G401 (cell line): ENCODE measurements around the gene PPP6R2. TPM values are rescaled to one million over a fixed set of nuclear protein-coding genes. Genes with fewer than 3 reads are reported as not detected.
A peak's percentile ranks its signal among the peaks of the same experiment; 100 is the strongest.
"Not testable (repeated sequence)": the region's sequence is repeated elsewhere in the genome, so short reads cannot be mapped to it uniquely, and the experiment has no call there.

Experiments used
- DNase-seq: peaks from one replicate; pipeline ENCODE4 v3.0.0-alpha.2; 2015; ENCODE audit warnings: low spot score
- in situ Hi-C: cut with HindIII; loops from 2 replicates; pipeline ENCODE4 v1.10.0; 2016; ENCODE audit warnings: low sequenced_read_pairs, mixed read lengths
- total RNA-seq: library from RNA; depleted of rRNA; stranded (reverse); fragments of >200 nt; shearing (Covaris generic); gene quantifications from 2 replicates; pipeline ENCODE4 v1.2.3, GENCODE V29; 2014

Gene PPP6R2
- total RNA-seq, 1 experiment from 2014 or later, result 77.8 TPM

GRCh38 chr22:50371101-50371648 is 28.0 kb downstream of the PPP6R2 start:
- no peak for DNase-seq
- in situ Hi-C loops, result no loop called here

DNA sequence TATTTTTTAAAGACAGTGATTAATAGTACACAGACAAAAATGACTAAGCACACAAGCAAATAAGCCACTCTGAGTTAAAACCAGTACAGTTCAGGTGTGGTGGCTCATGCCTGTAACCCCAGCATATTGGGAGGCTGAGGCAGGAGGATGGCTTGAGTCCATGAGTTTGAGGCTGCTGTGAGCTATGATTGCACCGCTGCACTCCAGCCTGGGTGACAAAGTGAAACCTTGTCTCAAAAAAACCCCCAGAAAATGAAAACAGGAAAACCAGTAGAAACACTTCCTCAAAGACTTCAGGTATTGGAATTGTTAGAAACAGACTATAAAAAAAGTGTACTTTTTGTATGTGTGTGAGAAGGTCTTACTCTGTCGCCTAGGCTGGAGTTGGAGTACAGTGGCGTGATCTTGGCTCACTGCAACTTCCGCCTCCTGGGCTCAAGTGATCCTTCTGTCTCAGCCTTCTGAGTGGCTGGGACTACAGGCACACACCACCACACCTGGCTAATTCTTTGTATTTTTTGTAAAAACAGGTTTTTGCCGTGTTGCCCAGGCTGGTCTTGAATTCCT is 33.0 kb downstream of the PPP6R2 start:
- no peak for DNase-seq
- in situ Hi-C loops, result no loop called here

DNA sequence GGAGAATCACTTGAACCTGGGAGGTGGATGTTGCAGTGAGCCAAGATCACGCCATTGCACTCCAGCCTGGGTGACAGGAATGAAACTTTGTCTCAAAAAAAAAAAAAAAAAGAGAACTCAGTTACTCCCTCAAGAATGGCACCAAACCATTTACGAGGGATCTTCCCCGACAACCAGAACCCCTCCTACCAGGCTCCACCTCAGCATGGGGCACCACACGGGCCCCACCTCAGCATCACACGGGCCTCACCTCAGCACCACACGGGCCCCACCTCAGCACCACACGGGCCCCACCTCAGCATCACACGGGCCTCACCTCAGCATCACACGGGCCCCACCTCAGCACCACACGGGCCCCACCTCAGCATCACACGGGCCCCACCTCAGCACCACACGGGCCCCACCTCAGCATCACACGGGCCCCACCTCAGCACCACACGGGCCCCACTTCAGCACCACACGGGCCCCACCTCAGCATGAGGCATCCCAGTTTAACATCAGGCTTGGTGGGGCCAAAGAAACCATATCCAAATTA is 38.0 kb downstream of the PPP6R2 start:
- in situ Hi-C loops, DNase-seq: not testable (repeated sequence)

- in situ Hi-C loops, result no loop called here
- DNase-seq, result no peak
Measured at GRCh38 chr22:50396751-50397370, 53.7 kb downstream of the PPP6R2 start.

GRCh38 chr22:50397371-50398060 is 54.4 kb downstream of the PPP6R2 start:
- in situ Hi-C loops, DNase-seq: not testable (repeated sequence)

DNA sequence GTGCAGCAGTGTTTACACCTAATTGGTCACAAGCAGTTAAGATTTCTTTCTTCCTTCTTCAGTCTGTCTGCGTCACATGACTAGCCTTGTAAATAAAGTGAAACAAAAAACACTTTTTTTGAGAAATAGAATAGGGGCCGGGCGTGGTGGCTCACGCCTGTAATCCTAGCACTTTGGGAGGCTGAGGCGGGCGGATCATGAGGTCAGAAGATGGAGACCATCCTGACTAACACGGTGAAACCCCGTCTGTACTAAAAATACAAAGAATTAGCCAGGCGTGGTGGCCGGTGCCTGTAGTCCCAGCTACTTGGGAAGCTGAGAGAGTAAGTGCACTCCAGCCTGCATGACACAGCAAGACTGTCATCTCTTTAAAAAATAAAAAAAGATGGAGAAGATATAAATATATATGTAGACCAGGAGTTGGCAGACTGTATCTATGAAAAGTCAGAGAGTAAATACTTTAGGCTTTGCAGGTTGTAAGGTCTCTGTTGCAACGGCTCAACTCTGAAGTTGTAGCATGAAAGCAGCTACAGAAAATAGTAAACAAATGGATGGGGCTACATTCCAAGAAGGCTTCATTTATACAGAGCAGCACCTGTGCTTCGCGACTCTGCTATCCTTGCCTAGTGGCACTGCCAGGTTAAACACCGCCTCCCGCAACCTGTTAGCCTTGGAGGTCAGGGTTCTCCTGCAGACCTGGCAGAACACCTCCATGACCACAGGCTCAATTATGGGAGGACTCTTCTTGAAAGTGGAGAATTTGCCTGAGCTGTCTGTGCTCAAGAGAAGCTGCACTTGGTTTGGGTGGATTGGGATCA is 55.9 kb downstream of the PPP6R2 start:
- peak; percentile 83 for DNase-seq
- in situ Hi-C loops, result no loop called here

DNA sequence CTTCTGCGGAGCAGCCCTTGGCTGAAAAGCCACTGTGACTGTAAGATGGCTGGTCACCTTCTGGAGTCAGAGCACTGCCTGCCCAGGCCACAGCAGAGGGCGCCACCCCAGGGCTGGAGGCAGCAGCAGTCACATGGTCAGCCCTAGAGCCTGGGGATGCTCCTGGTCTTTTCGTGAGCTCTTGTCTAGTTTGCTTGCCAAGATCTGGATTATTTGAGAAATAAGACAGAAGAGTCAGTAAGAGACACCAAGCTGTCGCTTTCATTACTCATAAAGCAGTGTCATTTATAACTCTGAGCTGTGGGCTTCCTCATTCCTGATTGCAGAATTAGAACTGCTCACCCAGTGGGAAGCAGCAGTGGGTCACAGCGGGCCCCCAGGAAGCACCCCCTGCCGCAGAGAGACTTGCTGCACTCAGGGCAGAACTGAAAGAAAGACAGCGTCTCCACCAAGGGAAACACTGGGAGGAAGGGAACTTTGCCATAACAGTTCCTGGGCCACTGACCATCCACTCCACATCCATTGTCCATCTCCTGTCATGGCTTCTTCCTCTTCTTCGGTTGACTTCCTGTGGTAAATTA is 56.7 kb downstream of the PPP6R2 start:
- in situ Hi-C loops, result no loop called here
- DNase-seq, result peak; percentile 73

GRCh38 chr22:50400406-50400805 is 57.3 kb downstream of the PPP6R2 start:
- no peak for DNase-seq
- in situ Hi-C loops, result no loop called here

DNA sequence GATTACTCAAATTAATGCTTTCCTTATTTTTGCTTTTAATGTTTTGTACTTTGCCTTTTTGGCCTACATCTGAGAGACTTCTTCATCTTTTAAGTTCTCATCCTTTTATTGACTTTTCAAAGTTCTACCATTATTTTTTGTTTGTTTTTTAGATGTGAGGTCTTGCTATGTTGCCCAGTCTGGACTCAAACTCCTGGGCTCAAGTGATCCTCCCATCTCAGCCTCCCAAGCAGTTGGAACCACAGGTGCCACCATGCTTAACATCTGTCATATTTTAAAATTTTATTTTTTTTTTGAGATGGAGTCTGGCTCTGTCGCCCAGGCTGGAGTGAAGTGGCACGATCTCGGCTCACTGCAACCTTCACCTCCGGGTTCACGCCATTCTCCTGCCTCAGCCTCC is 57.8 kb downstream of the PPP6R2 start:
- no peak for DNase-seq
- in situ Hi-C loops, result no loop called here

- no peak for DNase-seq
- in situ Hi-C loops, result no loop called here
Measured at GRCh38 chr22:50401907-50402306, 58.8 kb downstream of the PPP6R2 start.

- in situ Hi-C loops, result no loop called here
- no peak for DNase-seq
Measured at GRCh38 chr22:50403701-50404101, 60.6 kb downstream of the PPP6R2 start.

GRCh38 chr22:50406416-50407170 is 63.5 kb downstream of the PPP6R2 start:
- in situ Hi-C loops, result no loop called here
- DNase-seq, result peak; percentile 53

- in situ Hi-C loops, result no loop called here
- DNase-seq, result no peak
Measured at GRCh38 chr22:50408311-50408710, 65.2 kb downstream of the PPP6R2 start.

DNA sequence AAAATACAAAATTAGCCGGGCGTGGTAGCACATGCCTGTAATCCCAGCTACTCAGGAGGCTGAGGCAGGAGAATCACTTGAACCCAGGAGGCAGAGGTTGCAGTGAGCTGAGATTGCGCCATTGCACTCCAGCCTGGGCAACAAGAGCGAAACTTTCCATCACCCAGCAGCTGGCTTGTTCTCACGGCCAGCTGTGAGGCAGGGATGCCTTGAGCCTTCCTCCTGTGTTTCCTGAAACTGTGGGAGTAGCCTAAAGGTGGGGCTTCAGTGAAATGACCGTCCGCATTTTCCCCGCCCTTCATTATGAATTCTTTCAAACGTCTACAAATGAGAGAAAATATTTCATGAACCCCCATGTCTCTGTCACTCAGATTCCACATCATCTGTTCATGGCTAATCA is 65.8 kb downstream of the PPP6R2 start:
- DNase-seq, in situ Hi-C loops: not testable (repeated sequence)

DNA sequence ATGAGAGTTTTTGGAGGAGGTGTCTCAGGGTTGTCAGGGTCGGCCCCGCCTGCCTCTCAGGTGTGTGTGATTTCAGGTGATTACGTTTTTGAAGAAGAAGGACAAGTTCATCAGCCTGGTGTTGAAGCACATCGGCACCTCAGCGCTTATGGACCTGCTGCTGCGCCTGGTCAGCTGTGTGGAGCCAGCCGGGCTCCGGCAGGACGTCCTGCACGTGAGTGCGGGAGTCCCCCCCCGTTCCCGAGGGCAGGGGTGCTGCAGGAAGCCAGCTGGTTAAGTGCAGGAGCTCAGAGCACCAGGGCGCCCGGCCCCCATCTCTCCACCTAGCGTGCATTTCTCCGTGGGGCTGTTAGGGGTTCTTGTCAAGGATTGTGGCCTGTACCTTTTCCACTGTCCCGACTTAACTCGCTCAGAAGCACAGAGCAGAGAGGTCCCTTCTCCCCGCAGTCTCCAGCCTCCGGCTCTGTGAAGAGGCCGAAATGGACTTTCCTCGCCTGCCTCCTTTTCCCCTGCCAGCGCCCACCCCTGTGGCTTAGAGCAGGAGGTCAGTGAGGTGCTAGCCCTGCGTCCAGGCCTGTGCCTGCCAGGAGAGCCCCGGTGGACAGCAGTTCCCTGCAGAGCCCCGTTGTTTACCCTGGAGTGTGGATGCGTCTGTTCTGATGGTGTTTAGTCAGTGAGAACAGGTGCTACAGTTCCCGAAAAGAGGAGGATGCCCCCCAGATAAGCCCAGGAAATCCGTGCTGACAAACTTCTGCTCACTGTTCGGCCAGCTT is 71.5 kb downstream of the PPP6R2 start:
- in situ Hi-C loops, result no loop called here
- DNase-seq, result no peak

- DNase-seq, result no peak
- in situ Hi-C loops, result no loop called here
Measured at GRCh38 chr22:50415426-50415825, 72.3 kb downstream of the PPP6R2 start.

DNA sequence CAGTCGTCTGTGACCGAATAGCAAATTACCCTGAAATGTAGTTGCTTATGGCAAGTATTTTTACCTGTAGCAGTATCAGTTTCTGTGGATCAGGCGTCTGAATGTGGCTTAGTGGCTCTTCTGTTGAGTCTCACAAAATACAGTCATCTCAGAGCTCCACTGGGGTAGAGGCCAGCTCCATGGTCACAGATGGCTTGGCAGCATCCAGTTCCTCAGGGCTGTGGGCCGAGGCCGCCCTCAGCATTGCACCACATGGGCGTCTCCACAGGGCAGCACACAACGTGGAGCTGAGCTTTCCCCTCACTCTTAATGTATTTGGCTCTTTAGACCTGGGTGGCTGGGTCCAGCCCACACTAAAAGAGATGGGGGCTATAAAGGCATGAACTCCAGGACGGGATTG is 73.9 kb downstream of the PPP6R2 start:
- DNase-seq, result peak; percentile 96
- in situ Hi-C loops, result no loop called here
